ENCODE measurements around the gene BANF2.

- no peak for TF ChIP-seq POLR2A (IDR thresholded peaks at IDR 0.05)
- TF ChIP-seq POLR2AphosphoS5 (IDR thresholded peaks at IDR 0.05) = peak; percentile 19
- no peak for TF ChIP-seq CTCF (IDR thresholded peaks at IDR 0.05)
These were observed 24.8 kb upstream of the BANF2 start for GRCh38 chr20:17674722-17675518.

All from prostate gland (tissue), 2 donors.